ENCODE measurements around the gene GJD4. TPM values are rescaled to one million over a fixed set of nuclear protein-coding genes. Genes with fewer than 3 reads are reported as not detected.

Gene GJD4
- total RNA-seq, 4 donors from 2014 or later, result not detected

DNA sequence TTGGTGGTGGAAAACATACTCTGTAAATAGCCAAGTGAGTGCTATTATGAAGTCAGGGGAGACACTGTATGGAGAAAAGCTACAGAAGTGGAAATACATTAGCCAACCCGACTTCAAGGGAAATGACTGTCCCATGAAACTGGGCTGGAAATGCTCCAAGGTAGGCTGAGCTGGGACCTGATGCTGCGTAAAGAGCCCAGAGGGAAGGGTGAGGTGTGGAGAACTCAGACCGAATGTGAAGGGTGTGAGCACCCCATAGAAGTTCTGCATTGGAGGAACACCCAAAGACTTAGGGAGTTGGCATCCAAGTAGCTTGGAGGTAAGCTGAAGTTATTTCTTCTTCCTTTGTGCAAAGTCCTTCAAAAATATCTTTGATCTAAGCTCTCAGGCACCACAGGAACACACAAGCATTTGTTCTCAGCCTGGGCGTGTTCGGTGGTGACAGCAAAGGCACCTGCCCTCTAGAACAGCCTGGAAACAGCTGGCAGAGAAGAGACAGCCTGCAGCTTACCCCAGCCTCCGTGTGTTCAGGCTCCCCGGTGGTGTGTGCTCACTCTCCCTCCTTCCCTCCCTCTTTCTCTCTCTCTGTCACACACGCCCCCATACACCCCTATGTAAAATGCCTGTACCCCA is 19.1 kb upstream of the GJD4 start:
- DNase-seq (ENCODE audit: low spot score in 2 of 2), result peak in 1 of 2 donors; percentile 65
- TF ChIP-seq POLR2A (IDR thresholded peaks at IDR 0.05), result no peak
- no peak for TF ChIP-seq CTCF (IDR thresholded peaks at IDR 0.05)
- WGBS, 2 donors, result 30 to 34% methylated on average over 8 of the region's 8 CpGs
- no peak overlapping the region for H3K4me3 ChIP-seq (ENCODE audit: low read depth, poor library complexity, severe bottlenecking)
- intact Hi-C loops (cut with DNase I; ENCODE audit: low total_unique reads), result no loop called here

- TF ChIP-seq CTCF (IDR thresholded peaks at IDR 0.05) (no peak), POLR2A (IDR thresholded peaks at IDR 0.05) (no peak)
- DNase-seq (ENCODE audit: low spot score in 2 of 2), result no peak
- no peak overlapping the region for H3K4me3 ChIP-seq (ENCODE audit: low read depth, poor library complexity, severe bottlenecking)
- intact Hi-C loops (cut with DNase I; ENCODE audit: low total_unique reads), result no loop called here
Observed at GRCh38 chr10:35588836-35589235, 16.3 kb upstream of the GJD4 start.

- intact Hi-C loops (cut with DNase I; ENCODE audit: low total_unique reads), result no loop called here
- WGBS, 2 donors, result 73 to 80% methylated on average over 4 of the region's 4 CpGs
- TF ChIP-seq CTCF (IDR thresholded peaks at IDR 0.05), result no peak
- no peak for TF ChIP-seq POLR2A (IDR thresholded peaks at IDR 0.05)
- H3K4me3 ChIP-seq (ENCODE audit: low read depth, poor library complexity, severe bottlenecking), result no peak overlapping the region
- peak in 1 of 2 donors; percentile 5 for DNase-seq (ENCODE audit: low spot score in 2 of 2)
Observed at GRCh38 chr10:35592441-35592840, 12.7 kb upstream of the GJD4 start.

GRCh38 chr10:35594115-35595079 is 10.7 kb upstream of the GJD4 start:
- intact Hi-C loops (cut with DNase I; ENCODE audit: low total_unique reads), result no loop called here
- WGBS, 2 donors, result 56 to 63% methylated on average over 14 of the region's 14 CpGs
- TF ChIP-seq POLR2A (IDR thresholded peaks at IDR 0.05) (no peak), CTCF (IDR thresholded peaks at IDR 0.05) (no peak)
- H3K4me3 ChIP-seq (ENCODE audit: low read depth, poor library complexity, severe bottlenecking), result no peak overlapping the region
- no peak for DNase-seq (ENCODE audit: low spot score in 2 of 2)

DNA sequence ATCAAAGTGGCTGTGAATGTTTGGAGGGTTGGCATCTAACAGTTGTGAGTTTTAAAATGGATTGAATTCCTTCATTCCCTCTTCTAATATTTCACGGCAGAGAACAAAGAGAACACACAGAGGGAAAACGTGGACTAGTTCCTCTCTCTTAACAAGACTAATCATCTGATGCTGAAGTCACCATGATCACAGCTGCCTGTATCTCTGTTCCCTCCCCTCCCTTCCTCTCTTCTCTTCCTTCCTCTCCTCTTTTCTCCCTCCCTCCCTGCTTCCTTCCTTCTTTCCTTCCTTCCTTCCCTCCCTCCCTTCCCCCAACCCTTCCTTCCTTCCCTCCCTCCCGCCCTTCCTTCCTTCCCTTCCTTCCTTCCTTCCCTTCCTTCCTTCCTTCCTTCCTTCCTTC is 10.0 kb upstream of the GJD4 start:
- no peak overlapping the region for H3K4me3 ChIP-seq (ENCODE audit: low read depth, poor library complexity, severe bottlenecking)
- DNase-seq (ENCODE audit: low spot score in 2 of 2), result no peak
- WGBS, 2 donors, result 43 to 46% methylated on average over 3 of the region's 3 CpGs
- TF ChIP-seq CTCF (IDR thresholded peaks at IDR 0.05) (no peak), POLR2A (IDR thresholded peaks at IDR 0.05) (no peak)
- intact Hi-C loops (cut with DNase I; ENCODE audit: low total_unique reads), result no loop called here

Data from lower leg skin (tissue), 4 donors.